ENCODE data around the gene ZFP92.

The ZFP92 gene

GRCh38 chrX:153441296-153441695 is 30.0 kb downstream of the ZFP92 start:
- no peak for DNase-seq

GRCh38 chrX:153441981-153442380 is 30.7 kb downstream of the ZFP92 start:
- DNase-seq: no peak

GRCh38 chrX:153442463-153442862 is 31.2 kb downstream of the ZFP92 start:
- DNase-seq: no peak

- no peak for DNase-seq
Measured at GRCh38 chrX:153443476-153444332, 32.4 kb downstream of the ZFP92 start.

GRCh38 chrX:153444333-153445011 is 33.2 kb downstream of the ZFP92 start:
- DNase-seq: no peak

- no peak for DNase-seq
Measured at GRCh38 chrX:153445106-153445855, 34.0 kb downstream of the ZFP92 start.

- no peak for DNase-seq
Measured at GRCh38 chrX:153445856-153446635, 34.8 kb downstream of the ZFP92 start, which contains the start of gene TREX2. TREX2 (minus strand) TSS chrX:153446056; CDS start chrX:153445430, 626 bp downstream.

- DNase-seq: no peak
Measured at GRCh38 chrX:153446636-153446936, 35.3 kb downstream of the ZFP92 start.

GRCh38 chrX:153446950-153447580 is 35.8 kb downstream of the ZFP92 start:
- DNase-seq: no peak

- no peak for DNase-seq
Measured at GRCh38 chrX:153447581-153447960, 36.3 kb downstream of the ZFP92 start.

- no peak for DNase-seq
Measured at GRCh38 chrX:153448556-153449367, 37.5 kb downstream of the ZFP92 start.

- DNase-seq: no peak
Measured at GRCh38 chrX:153449368-153450113, 38.3 kb downstream of the ZFP92 start.

GRCh38 chrX:153450114-153450948 is 39.1 kb downstream of the ZFP92 start:
- DNase-seq: no peak

- DNase-seq: no peak
Measured at GRCh38 chrX:153450949-153451277, 39.6 kb downstream of the ZFP92 start.

- DNase-seq: no peak
Measured at GRCh38 chrX:153454901-153455550, 43.8 kb downstream of the ZFP92 start.

GRCh38 chrX:153455571-153455970 is 44.3 kb downstream of the ZFP92 start:
- no peak for DNase-seq

- no peak for DNase-seq
Measured at GRCh38 chrX:153456161-153456560, 44.9 kb downstream of the ZFP92 start.

GRCh38 chrX:153456704-153457103 is 45.4 kb downstream of the ZFP92 start:
- no peak for DNase-seq

GRCh38 chrX:153457136-153457825 is 46.0 kb downstream of the ZFP92 start:
- no peak for DNase-seq

Data from SHP77 (cell line).